ENCODE results near the gene RGS21.

RGS21 gene

DNA sequence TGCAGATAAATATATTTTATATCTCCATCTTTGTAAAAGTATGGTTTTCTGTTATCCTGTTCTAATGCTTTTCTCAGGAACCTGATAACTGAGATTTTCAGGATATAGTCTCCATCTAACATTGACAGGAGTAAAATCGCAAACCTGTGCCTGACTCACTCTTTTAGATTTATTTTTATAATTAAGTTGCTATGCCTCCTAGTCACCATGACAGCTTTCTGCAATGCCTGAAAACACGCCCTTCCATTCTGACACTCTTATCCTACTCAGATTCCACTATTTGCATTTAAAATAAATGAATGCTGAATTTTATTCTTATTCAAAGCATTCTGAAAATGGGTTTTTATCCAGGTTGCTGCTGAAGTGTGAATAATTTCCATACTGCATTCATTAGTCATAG, 62.8 kb downstream of the RGS21 start:
- no peak overlapping the region for H2BK120ac ChIP-seq (ENCODE audit: insufficient read depth, low read length, poor library complexity)
- no peaks in the 10 kb centered on the region for H3K79me2 ChIP-seq (ENCODE audit: control insufficient read depth, insufficient read depth, low read length, poor library complexity)
- no peak overlapping the region for H3K18ac ChIP-seq (ENCODE audit: low read length)
- H3K9me3 ChIP-seq (ENCODE audit: insufficient read depth, low read depth, low read length), result no peaks in the 10 kb centered on the region
- H3K4me3 ChIP-seq (ENCODE audit: low read depth, low read length), result no peak overlapping the region
- no peak overlapping the region for H3K9ac ChIP-seq (ENCODE audit: low read length)
- H3K79me1 ChIP-seq (ENCODE audit: low read length), result no peaks in the 10 kb centered on the region
- H3K14ac ChIP-seq (ENCODE audit: low read length), result no peak overlapping the region
- H2BK12ac ChIP-seq (ENCODE audit: low read length), result no peak overlapping the region
- H3K4ac ChIP-seq (ENCODE audit: low read depth, low read length), result no peak overlapping the region
- no peaks in the 10 kb centered on the region for H3K4me1 ChIP-seq (ENCODE audit: control insufficient read depth in 1 of 2, insufficient read depth in 2 of 2, low read length in 2 of 2)
- H3K27ac ChIP-seq (ENCODE audit: low read depth, low read length), result no peak overlapping the region
- H2AK5ac ChIP-seq (ENCODE audit: low read length), result no peak overlapping the region
- no peak overlapping the region for H3K4me2 ChIP-seq (ENCODE audit: low read length)
- DNase-seq, result no peak
- no peaks in the 10 kb centered on the region for H3K27me3 ChIP-seq (ENCODE audit: insufficient read depth, low read length)
- H4K12ac ChIP-seq (ENCODE audit: low read depth, low read length), result no peak overlapping the region
- no CpG with 5 or more reads among the region's 2 CpGs for WGBS (ENCODE audit: extremely low coverage, insufficient coverage, insufficient read length)
- H3K23ac ChIP-seq (ENCODE audit: low read length), result no peak overlapping the region
- H4K91ac ChIP-seq (ENCODE audit: low read depth, low read length), result no peak overlapping the region
- H3K36me3 ChIP-seq (ENCODE audit: control insufficient read depth in 1 of 2, insufficient read depth in 2 of 2, low read length in 2 of 2), result no peaks in the 10 kb centered on the region
- H2BK5ac ChIP-seq (ENCODE audit: low read depth, low read length, poor library complexity), result no peak overlapping the region
- no peak overlapping the region for H4K8ac ChIP-seq (ENCODE audit: low read depth, low read length)
- H2AFZ ChIP-seq (ENCODE audit: insufficient read depth, low read length, poor library complexity), result no peak overlapping the region

DNA sequence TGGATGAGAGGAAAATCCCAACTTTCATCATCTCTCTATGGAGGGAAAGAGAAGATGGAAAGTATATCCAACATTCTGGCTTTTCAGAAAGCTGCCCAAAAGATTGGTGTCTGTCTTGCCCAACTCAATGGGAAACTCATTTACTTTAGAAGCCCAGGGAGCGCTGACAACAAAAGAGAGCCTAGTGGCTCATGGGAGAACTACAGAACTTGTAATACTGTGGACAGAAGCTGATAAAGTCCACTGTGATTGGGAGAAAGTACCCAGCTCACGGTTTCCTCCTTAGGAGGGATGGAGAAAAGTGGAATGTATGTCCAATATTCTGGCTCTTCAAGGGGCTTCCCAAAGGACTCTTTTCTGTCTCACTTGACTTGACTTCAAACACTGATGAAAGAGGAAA, 66.0 kb downstream of the RGS21 start:
- Histone ChIP-seq H2BK5ac (ENCODE audit: low read depth, low read length, poor library complexity) (no peak overlapping the region), H4K91ac (ENCODE audit: low read depth, low read length) (no peak overlapping the region), H3K23ac (ENCODE audit: low read length) (no peak overlapping the region), H3K79me2 (ENCODE audit: control insufficient read depth, insufficient read depth, low read length, poor library complexity) (no peaks in the 10 kb centered on the region), H3K36me3 (ENCODE audit: control insufficient read depth in 1 of 2, insufficient read depth in 2 of 2, low read length in 2 of 2) (no peaks in the 10 kb centered on the region), H3K18ac (ENCODE audit: low read length) (no peak overlapping the region), H3K27me3 (ENCODE audit: insufficient read depth, low read length) (no peaks in the 10 kb centered on the region), H3K79me1 (ENCODE audit: low read length) (no peaks in the 10 kb centered on the region), H3K4me2 (ENCODE audit: low read length) (no peak overlapping the region), H4K12ac (ENCODE audit: low read depth, low read length) (no peak overlapping the region), H2AK5ac (ENCODE audit: low read length) (no peak overlapping the region), H3K4ac (ENCODE audit: low read depth, low read length) (no peak overlapping the region), H2BK120ac (ENCODE audit: insufficient read depth, low read length, poor library complexity) (no peak overlapping the region), H4K8ac (ENCODE audit: low read depth, low read length) (no peak overlapping the region), H2AFZ (ENCODE audit: insufficient read depth, low read length, poor library complexity) (no peak overlapping the region), H3K4me1 (ENCODE audit: control insufficient read depth in 1 of 2, insufficient read depth in 2 of 2, low read length in 2 of 2) (no peaks in the 10 kb centered on the region), H3K4me3 (ENCODE audit: low read depth, low read length) (no peak overlapping the region), H3K14ac (ENCODE audit: low read length) (no peak overlapping the region), H3K27ac (ENCODE audit: low read depth, low read length) (no peak overlapping the region), H3K9me3 (ENCODE audit: insufficient read depth, low read depth, low read length) (no peaks in the 10 kb centered on the region), H3K9ac (ENCODE audit: low read length) (no peak overlapping the region), H2BK12ac (ENCODE audit: low read length) (no peak overlapping the region)
- no peak for DNase-seq
- no CpG with 5 or more reads among the region's 2 CpGs for WGBS (ENCODE audit: extremely low coverage, insufficient coverage, insufficient read length)

DNA sequence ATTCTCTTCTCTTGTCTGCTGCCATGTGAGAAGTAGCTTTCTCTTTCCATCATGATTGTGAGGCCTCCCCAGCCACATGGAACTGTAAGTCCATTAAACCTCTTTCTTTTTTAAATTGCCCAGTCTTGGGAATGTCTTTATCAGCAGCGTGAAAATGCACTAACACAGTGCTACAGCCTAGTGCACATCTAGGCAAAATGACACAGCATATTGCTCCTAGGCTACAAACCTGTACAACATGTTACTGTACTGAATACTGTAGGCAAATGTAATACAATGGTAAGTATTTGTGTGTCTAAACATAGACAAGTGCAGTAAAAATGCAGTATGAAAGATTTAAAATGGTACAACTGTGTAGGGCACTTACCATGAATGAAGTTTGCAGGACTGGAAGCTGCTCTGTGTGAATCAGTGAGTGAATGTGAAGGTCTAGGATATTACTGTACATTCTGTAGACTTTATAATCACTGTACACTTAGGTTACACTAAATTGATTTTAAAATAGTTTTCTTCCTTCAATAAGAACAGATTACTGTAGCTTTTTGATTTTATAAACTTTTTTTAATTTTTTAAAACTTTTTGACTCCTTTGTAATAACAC, 69.4 kb downstream of the RGS21 start:
- no peak for DNase-seq
- Histone ChIP-seq H3K9me3 (ENCODE audit: insufficient read depth, low read depth, low read length) (no peaks in the 10 kb centered on the region), H3K4me2 (ENCODE audit: low read length) (no peak overlapping the region), H3K23ac (ENCODE audit: low read length) (no peak overlapping the region), H2BK120ac (ENCODE audit: insufficient read depth, low read length, poor library complexity) (no peak overlapping the region), H2BK5ac (ENCODE audit: low read depth, low read length, poor library complexity) (no peak overlapping the region), H3K4me3 (ENCODE audit: low read depth, low read length) (no peak overlapping the region), H3K27me3 (ENCODE audit: insufficient read depth, low read length) (no peaks in the 10 kb centered on the region), H3K14ac (ENCODE audit: low read length) (no peak overlapping the region), H2BK12ac (ENCODE audit: low read length) (no peak overlapping the region), H3K79me2 (ENCODE audit: control insufficient read depth, insufficient read depth, low read length, poor library complexity) (no peaks in the 10 kb centered on the region), H3K27ac (ENCODE audit: low read depth, low read length) (no peak overlapping the region), H3K36me3 (ENCODE audit: control insufficient read depth in 1 of 2, insufficient read depth in 2 of 2, low read length in 2 of 2) (no peaks in the 10 kb centered on the region), H3K18ac (ENCODE audit: low read length) (no peak overlapping the region), H3K79me1 (ENCODE audit: low read length) (no peaks in the 10 kb centered on the region), H3K4me1 (ENCODE audit: control insufficient read depth in 1 of 2, insufficient read depth in 2 of 2, low read length in 2 of 2) (no peaks in the 10 kb centered on the region), H4K91ac (ENCODE audit: low read depth, low read length) (no peak overlapping the region), H3K9ac (ENCODE audit: low read length) (no peak overlapping the region), H2AFZ (ENCODE audit: insufficient read depth, low read length, poor library complexity) (no peak overlapping the region), H3K4ac (ENCODE audit: low read depth, low read length) (no peak overlapping the region), H4K12ac (ENCODE audit: low read depth, low read length) (no peak overlapping the region), H2AK5ac (ENCODE audit: low read length) (no peak overlapping the region), H4K8ac (ENCODE audit: low read depth, low read length) (no peak overlapping the region)
- no CpG with 5 or more reads among the region's 1 CpG for WGBS (ENCODE audit: extremely low coverage, insufficient coverage, insufficient read length)

DNA sequence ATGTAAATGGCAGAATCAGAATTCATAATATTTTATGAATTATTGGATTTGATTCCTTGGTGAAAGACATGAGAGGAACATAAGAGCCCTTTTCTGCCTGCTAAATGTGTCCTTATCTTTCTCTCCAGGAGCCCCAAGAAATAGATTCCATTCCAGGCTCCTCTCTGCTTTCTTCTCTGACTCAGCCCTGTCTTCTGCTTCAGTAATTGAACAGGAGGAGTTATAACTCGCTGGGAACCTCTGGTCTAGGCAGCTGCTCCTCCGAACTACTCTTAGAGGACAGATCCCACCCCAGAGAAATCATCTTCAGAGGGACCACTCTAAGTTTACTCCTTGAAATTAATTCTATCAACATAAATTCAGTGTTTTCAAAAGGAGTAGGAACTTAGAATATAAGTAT, 78.4 kb downstream of the RGS21 start:
- H4K12ac ChIP-seq (ENCODE audit: low read depth, low read length), result no peak overlapping the region
- H3K14ac ChIP-seq (ENCODE audit: low read length), result no peak overlapping the region
- no peaks in the 10 kb centered on the region for H3K79me1 ChIP-seq (ENCODE audit: low read length)
- no peak overlapping the region for H3K4me2 ChIP-seq (ENCODE audit: low read length)
- H4K91ac ChIP-seq (ENCODE audit: low read depth, low read length), result no peak overlapping the region
- H2AK5ac ChIP-seq (ENCODE audit: low read length), result no peak overlapping the region
- H3K27me3 ChIP-seq (ENCODE audit: insufficient read depth, low read length), result no peaks in the 10 kb centered on the region
- no CpG with 5 or more reads among the region's 2 CpGs for WGBS (ENCODE audit: extremely low coverage, insufficient coverage, insufficient read length)
- H3K9ac ChIP-seq (ENCODE audit: low read length), result no peak overlapping the region
- H3K79me2 ChIP-seq (ENCODE audit: control insufficient read depth, insufficient read depth, low read length, poor library complexity), result no peaks in the 10 kb centered on the region
- H3K4ac ChIP-seq (ENCODE audit: low read depth, low read length), result no peak overlapping the region
- H3K18ac ChIP-seq (ENCODE audit: low read length), result no peak overlapping the region
- H3K36me3 ChIP-seq (ENCODE audit: control insufficient read depth in 1 of 2, insufficient read depth in 2 of 2, low read length in 2 of 2), result no peaks in the 10 kb centered on the region
- no peaks in the 10 kb centered on the region for H3K4me1 ChIP-seq (ENCODE audit: control insufficient read depth in 1 of 2, insufficient read depth in 2 of 2, low read length in 2 of 2)
- no peaks in the 10 kb centered on the region for H3K9me3 ChIP-seq (ENCODE audit: insufficient read depth, low read depth, low read length)
- no peak for DNase-seq
- no peak overlapping the region for H2BK5ac ChIP-seq (ENCODE audit: low read depth, low read length, poor library complexity)
- no peak overlapping the region for H3K4me3 ChIP-seq (ENCODE audit: low read depth, low read length)
- H3K27ac ChIP-seq (ENCODE audit: low read depth, low read length), result no peak overlapping the region
- H2BK12ac ChIP-seq (ENCODE audit: low read length), result no peak overlapping the region
- H3K23ac ChIP-seq (ENCODE audit: low read length), result no peak overlapping the region
- no peak overlapping the region for H4K8ac ChIP-seq (ENCODE audit: low read depth, low read length)
- H2BK120ac ChIP-seq (ENCODE audit: insufficient read depth, low read length, poor library complexity), result no peak overlapping the region
- H2AFZ ChIP-seq (ENCODE audit: insufficient read depth, low read length, poor library complexity), result no peak overlapping the region
